Lower leg skin (tissue), 4 donors: ENCODE results near the gene AFF1. TPM values are rescaled to one million over a fixed set of nuclear protein-coding genes. Genes with fewer than 3 reads are reported as not detected.

Experiments
- DNase-seq, 2 donors: peaks; one replicate each; pipeline ENCODE4 v3.0.0-alpha.2; 2019; ENCODE audit warnings: low spot score in 2 of 2
- H3K4me3 ChIP-seq: fragments of 200-600 bp; sonication (generic); 2 replicates; pipeline ENCODE4 v1.5.1; 2017; ENCODE audit warnings: mild to moderate bottlenecking, low read depth; ENCODE audit not compliant: poor library complexity, severe bottlenecking
- POLR2A ChIP-seq, 2 donors: fragments of 450-650 bp; IDR thresholded peaks; one replicate each; pipeline ENCODE4 v1.6.1; 2016 to 2017; ENCODE audit warnings: antibody characterized with exemption in 2 of 2, mild to moderate bottlenecking in 1 of 2, moderate library complexity in 1 of 2
- WGBS, 2 donors: methylation state at CpG; one replicate each; pipeline ENCODE4 v1.1.5; 2018; 5-methylcytosine and 5-hydroxymethylcytosine counted together
- intact Hi-C: fragments of 100-400 bp; cut with DNase I; formaldehyde crosslinking; loops from one replicate; pipeline ENCODE4 v1.15.0; 2023; ENCODE audit warnings: low total_unique reads
- total RNA-seq, 4 donors: library from RNA; depleted of rRNA; stranded (reverse); fragments of >200 nt; gene quantifications; one replicate each; pipeline ENCODE4 v1.1.0, GENCODE V29; 2016
- TF ChIP-seq, protein P1 (sequence below), 3 donors: fragments of 450-650 bp; IDR thresholded peaks; one replicate each; pipeline ENCODE4 v1.5.1; 2016; ENCODE audit warnings: antibody characterized with exemption in 3 of 3, mild to moderate bottlenecking in 3 of 3, moderate library complexity in 2 of 3

AFF1 gene
- total RNA-seq, 4 donors from 2014 or later = 58.1 to 107 (median 71.2) TPM

DNA sequence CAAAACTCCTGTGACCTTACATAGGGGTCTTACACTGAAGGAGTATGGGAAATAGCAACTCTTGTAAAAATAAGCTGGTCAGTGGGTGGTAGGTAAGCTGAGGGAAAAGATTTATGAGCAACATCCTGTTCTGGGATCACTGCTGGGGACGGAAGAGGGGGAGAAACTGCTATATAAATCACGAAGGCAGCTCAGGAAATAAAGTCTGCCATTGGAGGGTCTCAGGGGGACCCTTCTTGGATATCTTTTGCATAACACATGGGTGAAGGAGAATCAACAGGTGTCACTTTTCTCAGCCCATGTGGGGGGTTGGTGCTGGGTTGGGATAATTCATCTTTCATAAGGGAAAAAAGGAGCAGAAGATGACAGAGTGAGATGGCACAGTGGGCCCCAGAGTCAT is 33.7 kb downstream of the AFF1 start:
- no peak for DNase-seq
- intact Hi-C loops = no loop called here
- TF ChIP-seq, protein P1, sequence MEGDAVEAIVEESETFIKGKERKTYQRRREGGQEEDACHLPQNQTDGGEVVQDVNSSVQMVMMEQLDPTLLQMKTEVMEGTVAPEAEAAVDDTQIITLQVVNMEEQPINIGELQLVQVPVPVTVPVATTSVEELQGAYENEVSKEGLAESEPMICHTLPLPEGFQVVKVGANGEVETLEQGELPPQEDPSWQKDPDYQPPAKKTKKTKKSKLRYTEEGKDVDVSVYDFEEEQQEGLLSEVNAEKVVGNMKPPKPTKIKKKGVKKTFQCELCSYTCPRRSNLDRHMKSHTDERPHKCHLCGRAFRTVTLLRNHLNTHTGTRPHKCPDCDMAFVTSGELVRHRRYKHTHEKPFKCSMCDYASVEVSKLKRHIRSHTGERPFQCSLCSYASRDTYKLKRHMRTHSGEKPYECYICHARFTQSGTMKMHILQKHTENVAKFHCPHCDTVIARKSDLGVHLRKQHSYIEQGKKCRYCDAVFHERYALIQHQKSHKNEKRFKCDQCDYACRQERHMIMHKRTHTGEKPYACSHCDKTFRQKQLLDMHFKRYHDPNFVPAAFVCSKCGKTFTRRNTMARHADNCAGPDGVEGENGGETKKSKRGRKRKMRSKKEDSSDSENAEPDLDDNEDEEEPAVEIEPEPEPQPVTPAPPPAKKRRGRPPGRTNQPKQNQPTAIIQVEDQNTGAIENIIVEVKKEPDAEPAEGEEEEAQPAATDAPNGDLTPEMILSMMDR (IDR thresholded peaks at IDR 0.05) = no peak
- TF ChIP-seq POLR2A (IDR thresholded peaks at IDR 0.05) = no peak
- 72 to 80% methylated on average over 2 of the region's 2 CpGs for WGBS, 2 donors
- no peak overlapping the region for H3K4me3 ChIP-seq

DNA sequence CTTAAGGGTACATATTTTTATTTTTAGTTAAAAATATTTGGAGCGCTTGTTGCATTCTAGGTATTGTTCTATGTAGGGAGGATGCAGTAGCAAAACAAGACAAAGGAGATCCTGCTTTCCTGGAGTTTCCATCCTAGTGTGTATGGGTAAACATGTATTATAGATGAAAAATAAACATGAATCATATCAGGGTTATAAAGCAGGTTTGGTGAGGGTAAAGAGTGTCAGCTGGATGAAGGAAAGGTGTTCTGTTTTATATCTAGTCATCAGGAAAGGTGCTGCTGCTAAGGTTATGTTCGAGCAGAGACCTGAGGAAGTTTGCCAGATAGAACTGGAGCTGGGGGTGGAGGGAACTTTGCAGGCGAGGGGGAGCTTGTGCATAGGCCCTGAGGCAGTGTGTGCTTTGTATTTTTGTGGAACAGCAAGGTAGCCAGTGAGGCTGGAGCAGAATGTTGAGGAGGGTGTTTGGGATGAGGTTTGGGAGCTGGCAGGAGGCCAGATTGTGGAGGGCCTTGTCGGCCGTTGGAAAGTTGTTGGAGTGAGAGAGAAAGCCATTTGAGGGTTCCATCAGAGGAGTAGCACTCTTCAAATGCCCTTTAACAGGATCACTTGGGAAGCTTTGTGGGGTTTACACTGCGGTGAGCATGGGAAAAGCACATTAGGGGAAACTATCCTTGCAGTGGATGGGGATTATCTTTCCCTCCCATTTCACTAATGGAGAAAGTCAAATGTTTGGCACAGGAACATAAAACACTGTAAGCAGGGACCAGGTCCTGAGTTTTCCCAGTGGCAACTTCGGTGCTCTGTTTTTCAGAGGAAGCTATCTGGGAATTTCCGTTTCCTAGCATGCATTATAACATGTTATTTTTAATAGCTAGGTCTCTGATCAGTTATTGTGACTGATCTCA is 35.9 kb downstream of the AFF1 start:
- TF ChIP-seq, protein P1 (IDR thresholded peaks at IDR 0.05) = no peak
- no peak for TF ChIP-seq POLR2A (IDR thresholded peaks at IDR 0.05)
- H3K4me3 ChIP-seq = no peak overlapping the region
- whole genome bisulfite sequencing, 2 donors = 50 to 52% methylated on average over 8 of the region's 8 CpGs
- no peak for DNase-seq
- intact Hi-C loops = no loop called here

DNA sequence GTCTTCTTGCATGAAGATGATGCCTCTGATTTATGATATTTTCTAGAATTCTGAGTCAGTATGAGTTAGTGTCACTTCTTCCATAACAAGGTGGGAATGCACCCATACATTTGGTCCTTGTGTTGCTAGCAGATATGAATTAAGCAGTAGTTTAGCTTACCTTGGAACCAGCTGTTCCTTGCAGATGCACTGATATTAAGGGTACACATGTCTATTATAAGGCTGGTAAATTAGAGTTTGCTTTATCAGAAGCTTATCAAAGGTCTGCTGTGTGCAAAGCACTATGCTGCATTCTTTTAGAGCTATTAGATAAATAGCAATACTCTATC is 36.5 kb downstream of the AFF1 start:
- no peak for TF ChIP-seq POLR2A (IDR thresholded peaks at IDR 0.05)
- TF ChIP-seq, protein P1 (IDR thresholded peaks at IDR 0.05) = no peak
- no peak overlapping the region for H3K4me3 ChIP-seq
- intact Hi-C loops = no loop called here
- DNase-seq = no peak

DNA sequence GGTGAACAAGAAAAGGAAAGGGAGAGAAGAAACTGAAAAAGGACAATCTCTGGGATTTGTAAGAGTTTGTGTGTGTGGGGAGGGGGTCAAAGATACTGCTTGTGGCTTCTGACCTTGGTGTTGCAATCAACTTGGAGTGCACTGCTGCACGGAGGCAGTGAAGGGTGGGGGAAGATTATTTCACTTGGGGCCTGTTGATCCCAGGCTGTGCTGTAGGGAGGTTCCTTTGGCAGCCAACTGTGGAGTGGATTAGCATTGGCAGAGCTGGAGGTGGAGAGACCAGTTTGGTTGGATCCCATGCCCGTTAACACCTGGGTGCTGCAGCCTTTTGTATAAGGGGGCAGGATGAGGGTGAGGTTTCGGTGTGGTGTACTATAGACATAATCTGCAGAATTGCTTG is 38.2 kb downstream of the AFF1 start:
- WGBS, 2 donors = 30 to 32% methylated on average over 3 of the region's 3 CpGs
- H3K4me3 ChIP-seq = no peak overlapping the region
- no peak for TF ChIP-seq POLR2A (IDR thresholded peaks at IDR 0.05)
- TF ChIP-seq, protein P1 (IDR thresholded peaks at IDR 0.05) = no peak
- intact Hi-C loops = no loop called here
- DNase-seq = peak; percentile 76 to 86

DNA sequence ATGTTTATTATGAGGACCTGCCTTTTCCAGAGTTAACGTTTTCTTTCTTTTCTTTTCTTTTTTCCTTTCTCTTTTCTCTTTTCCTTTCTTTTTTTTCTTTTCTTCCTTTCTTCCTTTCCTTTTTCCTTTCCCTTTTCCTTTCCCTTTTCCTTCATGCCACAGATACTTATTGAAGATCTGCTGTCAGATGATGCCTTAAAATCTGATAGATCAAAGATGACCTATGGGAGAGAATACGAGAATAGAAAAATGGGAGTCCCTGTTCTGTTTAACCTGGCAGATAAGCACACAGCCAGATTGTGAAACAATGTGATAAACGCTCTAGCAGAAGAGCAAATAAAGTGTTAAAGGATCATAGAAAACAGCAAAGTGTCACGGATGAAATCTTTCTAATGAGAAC is 38.9 kb downstream of the AFF1 start:
- H3K4me3 ChIP-seq = no peak overlapping the region
- intact Hi-C loops = no loop called here
- no peak for TF ChIP-seq POLR2A (IDR thresholded peaks at IDR 0.05)
- TF ChIP-seq, protein P1 (IDR thresholded peaks at IDR 0.05) = no peak
- 53 to 65% methylated on average over 4 of the region's 4 CpGs for WGBS, 2 donors
- no peak for DNase-seq
